IMR-90 (cell line): ENCODE results near the gene DLL1. TPM values are rescaled to one million over a fixed set of nuclear protein-coding genes. Genes with fewer than 3 reads are reported as not detected.

ENCODE experiments used
- ATAC-seq: fragments of 200-7000 bp; cut with Tn5 transposase; 2 replicates; pipeline ENCODE4 v1.9.1; 2020; ENCODE audit warnings: low read depth, mild to moderate bottlenecking, moderate library complexity
- BruUV-seq: library from RNA; stranded (reverse); fragments of 400-500 nt; replicated peaks from 2 replicates; lab custom pipeline; 2021; lab: Mats Ljungman, UMichigan
- CTCF ChIA-PET: fragments of 300-600 bp; formaldehyde crosslinking; extraction: SDS; loops from one replicate; lab custom pipeline; 2021; ENCODE audit warnings: antibody characterized with exemption; lab: Yijun Ruan, JAX
- POLR2A ChIA-PET: fragments of 300-600 bp; sonication (Branson Sonifier 250); formaldehyde crosslinking; loops from one replicate; lab custom pipeline; 2022; ENCODE audit warnings: antibody characterized with exemption; ENCODE audit not compliant: unreplicated experiment; lab: Charles Lee
- DNase-seq: peaks from one replicate; pipeline ENCODE4 v3.0.0; 2013
- H2AFZ ChIP-seq: replicated peaks from 2 replicates; pipeline ENCODE3; 2013; ENCODE audit warnings: low read length, mild to moderate bottlenecking; ENCODE audit not compliant: poor library complexity
- H2AK5ac ChIP-seq: 2 replicates; pipeline ENCODE4 v1.6.1; 2013; ENCODE audit warnings: low read depth, low read length, inconsistent platforms
- H2AK9ac ChIP-seq: replicated peaks from 2 replicates; pipeline ENCODE3; 2013; ENCODE audit warnings: mild to moderate bottlenecking, low read depth, low read length, moderate library complexity; ENCODE audit not compliant: poor library complexity
- H2BK120ac ChIP-seq: 2 replicates; pipeline ENCODE4 v1.6.1; 2013; ENCODE audit warnings: low read depth, low read length, inconsistent platforms
- H2BK15ac ChIP-seq: 3 replicates; pipeline ENCODE4 v1.6.1; 2013; ENCODE audit warnings: low read depth, low read length, inconsistent platforms
- H2BK20ac ChIP-seq: 2 replicates; pipeline ENCODE4 v1.6.1; 2013; ENCODE audit warnings: low read depth, mild to moderate bottlenecking, inconsistent platforms, low read length, moderate library complexity
- H2BK5ac ChIP-seq: 2 replicates; pipeline ENCODE4 v1.6.1; 2013; ENCODE audit warnings: mild to moderate bottlenecking, low read depth, low read length, inconsistent platforms; ENCODE audit not compliant: poor library complexity, severe bottlenecking
- H3K14ac ChIP-seq: replicated peaks from 2 replicates; pipeline ENCODE4 v1.6.1; 2013; ENCODE audit warnings: low read depth, low read length, inconsistent platforms
- H3K18ac ChIP-seq: 2 replicates; pipeline ENCODE4 v1.6.1; 2013; ENCODE audit warnings: low read depth, low read length, control low read depth
- H3K23ac ChIP-seq: 2 replicates; pipeline ENCODE4 v1.6.1; 2013; ENCODE audit warnings: low read depth, low read length, inconsistent platforms
- H3K27ac ChIP-seq: 2 replicates; pipeline ENCODE4 v1.5.1; 2013; ENCODE audit warnings: mild to moderate bottlenecking, control low read depth, low read length; ENCODE audit not compliant: insufficient read depth
- H3K27me3 ChIP-seq: 2 replicates; pipeline ENCODE4 v1.6.1; 2013; ENCODE audit warnings: low read length; ENCODE audit not compliant: control insufficient read depth, insufficient read depth
- H3K36me3 ChIP-seq: 2 replicates; pipeline ENCODE4 v1.6.1; 2013; ENCODE audit warnings: low read length, mixed read lengths; ENCODE audit not compliant: control insufficient read depth, insufficient read depth
- H3K4ac ChIP-seq: 2 replicates; pipeline ENCODE4 v1.6.1; 2013; ENCODE audit warnings: low read depth, low read length, inconsistent platforms
- H3K4me1 ChIP-seq: 2 replicates; pipeline ENCODE4 v1.6.1; 2013; ENCODE audit warnings: low read length, mixed read lengths; ENCODE audit not compliant: control insufficient read depth, insufficient read depth
- H3K4me2 ChIP-seq: 2 replicates; pipeline ENCODE4 v1.6.1; 2013; ENCODE audit warnings: low read depth, mild to moderate bottlenecking, control low read depth, low read length, moderate library complexity
- H3K4me3 ChIP-seq: 2 replicates; pipeline ENCODE4 v1.5.1; 2013; ENCODE audit warnings: low read depth, mild to moderate bottlenecking, control low read depth, low read length, moderate library complexity; ENCODE audit not compliant: insufficient read depth
- H3K56ac ChIP-seq: 2 replicates; pipeline ENCODE4 v1.6.1; 2013; ENCODE audit warnings: low read length, inconsistent platforms; ENCODE audit not compliant: insufficient read depth; ENCODE audit errors: extremely low read depth
- H3K79me1 ChIP-seq, 2 experiments: 2 replicates each; pipeline ENCODE4 v1.6.1; 2013; ENCODE audit warnings: low read length in 2 of 2, inconsistent platforms in 1 of 2, low read depth in 1 of 2
- H3K9ac ChIP-seq: 2 replicates; pipeline ENCODE4 v1.6.1; 2013; ENCODE audit warnings: low read depth, low read length, control low read depth
- H3K9me1 ChIP-seq: 2 replicates; pipeline ENCODE4 v1.6.1; 2013; ENCODE audit warnings: low read length, inconsistent platforms; ENCODE audit not compliant: insufficient read depth
- H3K9me3 ChIP-seq: 2 replicates; pipeline ENCODE4 v1.6.1; 2013; ENCODE audit warnings: low read length; ENCODE audit not compliant: control insufficient read depth, insufficient read depth
- H4K20me1 ChIP-seq: 2 replicates; pipeline ENCODE4 v1.6.1; 2013; ENCODE audit warnings: low read length, inconsistent platforms; ENCODE audit not compliant: insufficient read depth
- H4K5ac ChIP-seq: 2 replicates; pipeline ENCODE4 v1.6.1; 2013; ENCODE audit warnings: mild to moderate bottlenecking, low read depth, low read length, control low read depth
- H4K8ac ChIP-seq, 2 experiments: 2 replicates each; pipeline ENCODE4 v1.6.1; 2013; ENCODE audit warnings: low read depth in 2 of 2, low read length in 2 of 2, control low read depth in 1 of 2, inconsistent platforms in 1 of 2
- H4K91ac ChIP-seq: 2 replicates; pipeline ENCODE4 v1.6.1; 2013; ENCODE audit warnings: low read depth, low read length, inconsistent platforms; ENCODE audit not compliant: insufficient read depth
- BHLHE40 ChIP-seq: fragments of 150-350 bp; IDR thresholded peaks from 2 replicates; pipeline ENCODE4 v1.6.1; 2016; ENCODE audit warnings: mild to moderate bottlenecking, low read depth, low read length
- CEBPB ChIP-seq: IDR thresholded peaks from 2 replicates; pipeline ENCODE4 v1.6.1; 2012; ENCODE audit warnings: low read depth, low read length, improper control_type of control experiment
- CHD1 ChIP-seq: IDR thresholded peaks from 2 replicates; pipeline ENCODE4 v1.6.1; 2012; ENCODE audit warnings: low read depth, low read length, improper control_type of control experiment
- CTCF ChIP-seq: conservative IDR thresholded peaks from 2 replicates; pipeline ENCODE4 v1.5.1; 2012; ENCODE audit warnings: mild to moderate bottlenecking, low read depth, low read length, improper control_type of control experiment
- ELK1 ChIP-seq: fragments of 150-350 bp; IDR thresholded peaks from 2 replicates; pipeline ENCODE4 v1.6.1; 2016; ENCODE audit warnings: low read depth, mild to moderate bottlenecking, low read length, moderate library complexity, borderline replicate concordance
- FOS ChIP-seq: fragments of 150-350 bp; IDR thresholded peaks from 2 replicates; pipeline ENCODE4 v1.6.1; 2016; ENCODE audit warnings: low read depth, low read length
- MAFK ChIP-seq: IDR thresholded peaks from 2 replicates; pipeline ENCODE4 v1.6.1; 2012; ENCODE audit warnings: low read depth, low read length, improper control_type of control experiment
- MAZ ChIP-seq: IDR thresholded peaks from 2 replicates; pipeline ENCODE4 v1.6.1; 2012; ENCODE audit warnings: low read depth, mild to moderate bottlenecking, low read length, improper control_type of control experiment, moderate library complexity, borderline replicate concordance
- MXI1 ChIP-seq: IDR thresholded peaks from 2 replicates; pipeline ENCODE4 v1.6.1; 2012; ENCODE audit warnings: low read depth, mild to moderate bottlenecking, low read length, moderate library complexity, borderline replicate concordance
- NFE2L2 ChIP-seq: fragments of 150-350 bp; IDR thresholded peaks from 2 replicates; pipeline ENCODE4 v1.6.1; 2016; ENCODE audit warnings: low read depth, mild to moderate bottlenecking, low read length
- POLR2A ChIP-seq: IDR thresholded peaks from 2 replicates; pipeline ENCODE4 v1.6.1; 2012; ENCODE audit warnings: mild to moderate bottlenecking, low read depth, low read length
- RAD21 ChIP-seq: IDR thresholded peaks from 2 replicates; pipeline ENCODE4 v1.6.1; 2012; ENCODE audit warnings: low read length, improper control_type of control experiment
- RCOR1 ChIP-seq: IDR thresholded peaks from 2 replicates; pipeline ENCODE4 v1.6.1; 2012; ENCODE audit warnings: mild to moderate bottlenecking, low read length, improper control_type of control experiment; ENCODE audit not compliant: insufficient replicate concordance
- RFX5 ChIP-seq: IDR thresholded peaks from 2 replicates; pipeline ENCODE4 v1.8.0; 2012; ENCODE audit warnings: low read depth, mild to moderate bottlenecking, low read length, moderate library complexity
- USF2 ChIP-seq: fragments of 150-350 bp; IDR thresholded peaks from 2 replicates; pipeline ENCODE4 v1.6.1; 2017; ENCODE audit warnings: mild to moderate bottlenecking, antibody characterized with exemption, low read length, low read depth
- WGBS, 2 experiments: methylation state at CpG; one replicate each; pipeline versions ENCODE4 v1.1.5 to v1.1.7; 2013; ENCODE audit warnings: missing lambda C conversion rate in 2 of 2; ENCODE audit not compliant: insufficient read length in 1 of 2; ENCODE audit errors: extremely low coverage in 2 of 2; 5-methylcytosine and 5-hydroxymethylcytosine counted together
- dilution Hi-C: fragments of 300-500 bp; cut with HindIII; formaldehyde crosslinking; loops from one replicate; pipeline ENCODE4 v1.14.3; 2018; ENCODE audit warnings: low sequenced_read_pairs; ENCODE audit not compliant: unreplicated experiment
- in situ Hi-C: fragments of 300-500 bp; cut with MboI; formaldehyde crosslinking; loops from 3 replicates; pipeline ENCODE4 v1.14.3; 2019; ENCODE audit warnings: low sequenced_read_pairs, inconsistent platforms, mixed read lengths
- intact Hi-C: fragments of 100-400 bp; cut with micrococcal nuclease; formaldehyde crosslinking; loops from 2 replicates; pipeline ENCODE4 v1.10.0; 2022
- polyA plus RNA-seq, 3 experiments: library from polyadenylated mRNA; depleted of rRNA; stranded (reverse); fragments of >200 nt; gene quantifications; 2 replicates each; pipeline ENCODE4 v1.2.3, GENCODE V29; 2012; ENCODE audit warnings: low replicate concordance in 1 of 3
- total RNA-seq: library from RNA; depleted of rRNA; stranded (reverse); fragments of >200 nt; gene quantifications from 2 replicates; pipeline ENCODE4 v1.2.3, GENCODE V29; 2012

Gene DLL1
- total and polyA plus RNA-seq, 2 of the 4 experiments (the other 2 are of a cell fraction) = under 0.01 to 0.31 TPM

GRCh38 chr6:170268216-170269129 lies 22.4 kb downstream of the DLL1 start:
- H3K4me2 ChIP-seq = no peak overlapping the region
- H2BK15ac ChIP-seq = no peak overlapping the region
- H2BK20ac ChIP-seq = no peak overlapping the region
- no peak overlapping the region for H2BK5ac ChIP-seq
- WGBS, 2 experiments = 70% methylated on average over 3 of the region's 22 CpGs; no CpG with 5 or more reads in 1 of the 2 experiments
- no peaks in the 10 kb centered on the region for H4K20me1 ChIP-seq
- peak overlapping the region; percentile 28 for H2AK9ac ChIP-seq
- DNase-seq (no peak), ATAC-seq (no peak)
- no peak overlapping the region for H2AFZ ChIP-seq
- H3K9me3 ChIP-seq = no peaks in the 10 kb centered on the region
- intact Hi-C loops = no loop called here
- no peaks in the 10 kb centered on the region for H3K9me1 ChIP-seq
- no peak overlapping the region for H3K14ac ChIP-seq
- TF ChIP-seq USF2 (no peak), RCOR1 (no peak), RAD21 (no peak), MAZ (no peak), NFE2L2 (no peak), CHD1 (no peak), MAFK (no peak), CTCF (no peak), MXI1 (no peak), ELK1 (no peak), BHLHE40 (no peak), FOS (no peak), RFX5 (no peak), POLR2A (no peak), CEBPB (no peak)
- no TSS peak for BruUV-seq
- H3K56ac ChIP-seq = no peak overlapping the region
- H3K4me1 ChIP-seq = peaks cover 9% of the 10 kb centered on the region
- no peak overlapping the region for H2AK5ac ChIP-seq
- no peak overlapping the region for H3K23ac ChIP-seq
- no peak overlapping the region for H4K91ac ChIP-seq
- H3K27ac ChIP-seq = no peak overlapping the region
- no peak overlapping the region for H4K5ac ChIP-seq
- H3K4ac ChIP-seq = no peak overlapping the region
- H3K18ac ChIP-seq = no peak overlapping the region
- peaks cover 5% of the 10 kb centered on the region; the same call in 1 of the 2 replicates for H3K27me3 ChIP-seq
- H3K9ac ChIP-seq = no peak overlapping the region
- no peaks in the 10 kb centered on the region for H3K36me3 ChIP-seq
- dilution Hi-C loops = no loop called here
- POLR2A ChIA-PET = no interaction called here
- no peaks in the 10 kb centered on the region for H3K79me1 ChIP-seq
- CTCF ChIA-PET = interaction anchor here (1.0 kb wide), 1 partner anchor 8 kb away, joined by 3 read pairs; no protein-coding TSS in a partner anchor
- no peak overlapping the region for H2BK120ac ChIP-seq
- in situ Hi-C loops = no loop called here
- no peak overlapping the region for H4K8ac ChIP-seq
- no peak overlapping the region for H3K4me3 ChIP-seq
